Neural cell (in vitro differentiated cells): Measurements from ENCODE around the gene CCS. TPM values are rescaled to one million over a fixed set of nuclear protein-coding genes. Genes with fewer than 3 reads are reported as not detected.
A peak's percentile ranks its signal among the peaks of the same experiment; 100 is the strongest.

Source experiments
- H2AFZ ChIP-seq: fragments of 200-600, 300-800 bp; sonication (generic), shearing (Covaris generic); 2 replicates; pipeline ENCODE4 v1.6.0; 2014; ENCODE audit warnings: low read depth, mild to moderate bottlenecking, antibody characterized with exemption, low read length, moderate library complexity
- H3F3A ChIP-seq: fragments of 200-600 bp; shearing (Covaris generic); 2 replicates; pipeline ENCODE4 v1.6.1; 2016; ENCODE audit warnings: mild to moderate bottlenecking, moderate library complexity, mixed read lengths, antibody characterized with exemption, low read length; ENCODE audit not compliant: insufficient read depth, poor library complexity, severe bottlenecking
- H3K27ac ChIP-seq: fragments of 200-600, 300-800 bp; sonication (generic), shearing (Covaris generic); 2 replicates; pipeline ENCODE4 v1.5.1; 2014; ENCODE audit warnings: mild to moderate bottlenecking, low read length, moderate library complexity
- H3K27me3 ChIP-seq: fragments of 300-800, 200-600 bp; sonication (generic), shearing (Covaris generic); 2 replicates; pipeline ENCODE4 v1.6.0; 2014; ENCODE audit warnings: mild to moderate bottlenecking, low read depth, low read length, moderate library complexity; ENCODE audit not compliant: insufficient read depth
- H3K36me3 ChIP-seq: fragments of 300-800, 200-600 bp; sonication (generic), shearing (Covaris generic); 2 replicates; pipeline ENCODE4 v1.5.1; 2014; ENCODE audit warnings: mild to moderate bottlenecking, antibody characterized with exemption, low read length, moderate library complexity; ENCODE audit not compliant: insufficient read depth
- H3K4me2 ChIP-seq: fragments of 300-800, 200-600 bp; sonication (generic), shearing (Covaris generic); 2 replicates; pipeline ENCODE4 v1.6.0; 2014; ENCODE audit warnings: mild to moderate bottlenecking, low read length
- H3K4me3 ChIP-seq: fragments of 300-800, 200-600 bp; sonication (generic), shearing (Covaris generic); 2 replicates; pipeline ENCODE4 v1.5.1; 2014; ENCODE audit warnings: mild to moderate bottlenecking, low read length, moderate library complexity
- H3K79me2 ChIP-seq: fragments of 200-600 bp; shearing (Covaris generic); replicated peaks from 2 replicates; pipeline ENCODE4 v1.6.0; 2014; ENCODE audit warnings: mild to moderate bottlenecking, low read length, moderate library complexity; ENCODE audit not compliant: insufficient read depth
- H3K9ac ChIP-seq: fragments of 300-800, 200-600 bp; sonication (generic), shearing (Covaris generic); 2 replicates; pipeline ENCODE4 v1.6.1; 2016; ENCODE audit warnings: mild to moderate bottlenecking, low read length, mixed read lengths
- H3K9me2 ChIP-seq: fragments of 200-600 bp; shearing (Covaris generic); 2 replicates; pipeline ENCODE4 v1.6.1; 2016; ENCODE audit warnings: mild to moderate bottlenecking, low read length, mixed read lengths; ENCODE audit not compliant: insufficient read depth
- H3K9me3 ChIP-seq: fragments of 200-600, 300-800 bp; sonication (generic), shearing (Covaris generic); 2 replicates; pipeline ENCODE4 v1.6.1; 2016; ENCODE audit warnings: mild to moderate bottlenecking, mixed run types, low read length, moderate library complexity, mixed read lengths
- H4K20me1 ChIP-seq: fragments of 200-600 bp; shearing (Covaris generic); 2 replicates; pipeline ENCODE4 v1.6.1; 2016; ENCODE audit warnings: mild to moderate bottlenecking, mixed run types; ENCODE audit not compliant: insufficient read depth
- CTCF ChIP-seq: fragments of 450-650 bp; IDR thresholded peaks from 2 replicates; pipeline ENCODE4 v1.5.1; 2014; ENCODE audit warnings: antibody characterized with exemption, mild to moderate bottlenecking, moderate library complexity; ENCODE audit not compliant: poor library complexity, severe bottlenecking
- EP300 ChIP-seq: fragments of 450-650 bp; conservative IDR thresholded peaks from 2 replicates; pipeline ENCODE4 v1.6.1; 2014; ENCODE audit warnings: antibody characterized with exemption, mild to moderate bottlenecking, moderate library complexity; ENCODE audit not compliant: poor library complexity, severe bottlenecking
- EZH2 ChIP-seq: fragments of 200-600, 300-800 bp; shearing (Covaris generic), sonication (generic); IDR thresholded peaks from 2 replicates; pipeline ENCODE4 v1.6.1; 2014; ENCODE audit warnings: antibody characterized with exemption, low read length, borderline replicate concordance, mild to moderate bottlenecking; ENCODE audit not compliant: insufficient read depth, poor library complexity, severe bottlenecking
- MXI1 ChIP-seq: fragments of 450-650 bp; conservative IDR thresholded peaks from 2 replicates; pipeline ENCODE4 v1.6.1; 2014; ENCODE audit warnings: antibody characterized with exemption, mild to moderate bottlenecking; ENCODE audit not compliant: poor library complexity, severe bottlenecking
- POLR2AphosphoS5 ChIP-seq: IDR thresholded peaks from 2 replicates; pipeline ENCODE4 v1.6.1; 2012
- RAD21 ChIP-seq: fragments of 450-650 bp; conservative IDR thresholded peaks from 2 replicates; pipeline ENCODE4 v1.6.1; 2014; ENCODE audit warnings: antibody characterized with exemption, mild to moderate bottlenecking, moderate library complexity
- REST ChIP-seq: IDR thresholded peaks from 2 replicates; pipeline ENCODE4 v1.6.1; 2012; ENCODE audit warnings: borderline replicate concordance
- SMC3 ChIP-seq: fragments of 450-650 bp; conservative IDR thresholded peaks from 2 replicates; pipeline ENCODE4 v1.6.1; 2014; ENCODE audit warnings: antibody characterized with exemption, mild to moderate bottlenecking, moderate library complexity; ENCODE audit not compliant: poor library complexity
- TAF1 ChIP-seq: IDR thresholded peaks from 2 replicates; pipeline ENCODE4 v1.6.1; 2012; ENCODE audit warnings: low read depth
- polyA plus RNA-seq: library from polyadenylated mRNA; depleted of rRNA; stranded (reverse); fragments of >200 nt; gene quantifications from 2 replicates; pipeline ENCODE4 v1.2.3, GENCODE V29; 2014

CCS gene
- polyA plus RNA-seq, 1 donor from 2014 or later: 40.8 TPM

GRCh38 chr11:66619080-66619554, 26.1 kb downstream of the CCS start:
- Histone ChIP-seq H3F3A (no peaks in the 10 kb centered on the region), H3K9me3 (no peaks in the 10 kb centered on the region), H3K79me2 (peaks cover 69% of the 10 kb centered on the region), H3K27me3 (no peaks in the 10 kb centered on the region), H3K9me2 (no peaks in the 10 kb centered on the region), H3K9ac (peak overlapping the region; percentile 98), H3K27ac (no peak overlapping the region), H3K36me3 (no peaks in the 10 kb centered on the region), H3K4me3 (peak overlapping the region; percentile 96), H3K4me2 (peak overlapping the region; percentile 94), H2AFZ (no peak overlapping the region), H4K20me1 (peaks cover 44% of the 10 kb centered on the region)
- TF ChIP-seq TAF1 (no peak), POLR2AphosphoS5 (no peak), EP300 (no peak), RAD21 (no peak), REST (no peak), MXI1 (no peak), CTCF (no peak), EZH2 (no peak), SMC3 (no peak)

GRCh38 chr11:66624450-66624849, 31.5 kb downstream of the CCS start:
- Histone ChIP-seq H3K4me3 (no peak overlapping the region), H4K20me1 (peaks cover 33% of the 10 kb centered on the region), H3K36me3 (peaks cover 15% of the 10 kb centered on the region), H3K9ac (no peak overlapping the region), H3K79me2 (peaks cover 64% of the 10 kb centered on the region), H3K27ac (no peak overlapping the region), H3K9me2 (no peaks in the 10 kb centered on the region), H3K27me3 (no peaks in the 10 kb centered on the region), H2AFZ (no peak overlapping the region), H3K4me2 (no peak overlapping the region), H3F3A (no peaks in the 10 kb centered on the region), H3K9me3 (no peaks in the 10 kb centered on the region)
- no peak for TF ChIP-seq POLR2AphosphoS5
- no peak for TF ChIP-seq EZH2
- no peak for TF ChIP-seq TAF1
- TF ChIP-seq RAD21: no peak
- no peak for TF ChIP-seq CTCF
- no peak for TF ChIP-seq EP300
- TF ChIP-seq MXI1: no peak
- no peak for TF ChIP-seq REST
- TF ChIP-seq SMC3: no peak
